Measurements from ENCODE around the gene FSIP1. TPM values are rescaled to one million over a fixed set of nuclear protein-coding genes. Genes with fewer than 3 reads are reported as not detected.

FSIP1 gene
- total RNA-seq, 1 experiment from 2014 or later = 0.61 TPM

DNA sequence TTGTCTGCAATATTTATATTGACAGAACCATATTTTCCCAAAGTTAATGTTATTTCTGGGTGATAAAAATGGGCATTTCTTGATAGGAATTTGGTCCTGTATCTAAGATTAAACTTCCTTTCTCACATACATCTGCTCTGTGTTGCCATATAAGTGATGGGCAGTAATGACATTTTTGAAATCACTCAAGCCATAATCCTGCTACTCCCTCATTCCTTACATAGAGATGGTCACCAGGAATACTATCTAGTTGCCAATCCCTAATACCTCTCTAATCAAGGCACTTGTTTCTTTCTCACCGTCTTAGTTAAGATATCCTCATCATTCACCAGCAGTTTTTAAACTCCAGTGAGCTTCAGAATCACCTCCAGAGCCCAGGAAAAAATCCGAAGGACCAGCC lies 68.4 kb downstream of the FSIP1 start (continued):
- TF ChIP-seq, protein P1, sequence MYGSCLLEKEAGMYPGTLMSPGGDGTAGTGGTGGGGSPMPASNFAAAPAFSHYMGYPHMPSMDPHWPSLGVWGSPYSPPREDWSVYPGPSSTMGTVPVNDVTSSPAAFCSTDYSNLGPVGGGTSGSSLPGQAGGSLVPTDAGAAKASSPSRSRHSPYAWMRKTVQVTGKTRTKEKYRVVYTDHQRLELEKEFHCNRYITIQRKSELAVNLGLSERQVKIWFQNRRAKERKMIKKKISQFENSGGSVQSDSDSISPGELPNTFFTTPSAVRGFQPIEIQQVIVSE (CRISPR knock-in tag; IDR thresholded peaks at IDR 0.05; ENCODE audit: borderline replicate concordance) = no peak

DNA sequence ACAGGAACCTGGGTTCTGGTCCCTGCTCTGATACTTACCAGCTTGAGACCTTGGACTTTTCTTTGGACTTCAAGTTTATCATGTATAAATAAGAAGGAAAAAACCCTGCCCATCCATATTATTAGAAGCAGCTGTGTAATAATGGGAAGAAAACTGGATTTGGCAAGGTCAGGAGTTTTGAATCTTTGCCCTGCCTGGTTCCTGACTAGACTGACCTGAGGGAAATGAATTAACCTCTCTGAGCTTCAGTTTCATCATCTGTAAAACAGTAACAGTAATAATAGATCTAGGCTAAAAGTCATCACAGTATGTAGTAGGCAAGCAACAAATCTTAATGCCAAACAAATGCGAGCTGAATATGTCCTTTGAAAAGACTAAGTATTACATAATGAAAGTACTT lies 68.8 kb downstream of the FSIP1 start:
- ChIA-PET CTCF (interaction anchor here (0.6 to 0.8 kb wide), 2 partner anchors 31 to 375 kb away, joined by 3 read pairs; no protein-coding TSS in a partner anchor), POLR2A (no interaction called here)
- peaks cover 9% of the 10 kb centered on the region; the same call in 1 of the 2 replicates for H3K9me3 Mint-ChIP-seq
- ATAC-seq = no peak
- no peak overlapping the region for H3K4me3 Mint-ChIP-seq
- H3K4me1 Mint-ChIP-seq = 0 out of 2 replicates have a peak, but pooled peaks cover 4% of the 10 kb centered on the region
- no peaks in the 10 kb centered on the region for H3K27me3 Mint-ChIP-seq (ENCODE audit: low read depth)
- H3K27ac Mint-ChIP-seq = no peak overlapping the region
- DNase-seq (ENCODE audit: low spot score) = no peak
- no peaks in the 10 kb centered on the region for H3K36me3 Mint-ChIP-seq
- no peak for TF ChIP-seq FOXK1 (CRISPR knock-in tag; IDR thresholded peaks at IDR 0.05)
- no peak for TF ChIP-seq ZBTB43 (CRISPR knock-in tag; IDR thresholded peaks at IDR 0.05)
- TF ChIP-seq ZNF121 (CRISPR knock-in tag; IDR thresholded peaks at IDR 0.05) = no peak
- no peak for TF ChIP-seq JUN (CRISPR knock-in tag; IDR thresholded peaks at IDR 0.05)
- no peak for TF ChIP-seq GTF2I (CRISPR knock-in tag; conservative IDR thresholded peaks at IDR 0.05)
- TF ChIP-seq, protein P2, sequence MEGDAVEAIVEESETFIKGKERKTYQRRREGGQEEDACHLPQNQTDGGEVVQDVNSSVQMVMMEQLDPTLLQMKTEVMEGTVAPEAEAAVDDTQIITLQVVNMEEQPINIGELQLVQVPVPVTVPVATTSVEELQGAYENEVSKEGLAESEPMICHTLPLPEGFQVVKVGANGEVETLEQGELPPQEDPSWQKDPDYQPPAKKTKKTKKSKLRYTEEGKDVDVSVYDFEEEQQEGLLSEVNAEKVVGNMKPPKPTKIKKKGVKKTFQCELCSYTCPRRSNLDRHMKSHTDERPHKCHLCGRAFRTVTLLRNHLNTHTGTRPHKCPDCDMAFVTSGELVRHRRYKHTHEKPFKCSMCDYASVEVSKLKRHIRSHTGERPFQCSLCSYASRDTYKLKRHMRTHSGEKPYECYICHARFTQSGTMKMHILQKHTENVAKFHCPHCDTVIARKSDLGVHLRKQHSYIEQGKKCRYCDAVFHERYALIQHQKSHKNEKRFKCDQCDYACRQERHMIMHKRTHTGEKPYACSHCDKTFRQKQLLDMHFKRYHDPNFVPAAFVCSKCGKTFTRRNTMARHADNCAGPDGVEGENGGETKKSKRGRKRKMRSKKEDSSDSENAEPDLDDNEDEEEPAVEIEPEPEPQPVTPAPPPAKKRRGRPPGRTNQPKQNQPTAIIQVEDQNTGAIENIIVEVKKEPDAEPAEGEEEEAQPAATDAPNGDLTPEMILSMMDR (IDR thresholded peaks at IDR 0.05) = no peak

- ChIA-PET CTCF (no interaction called here), POLR2A (no interaction called here)
- H3K36me3 Mint-ChIP-seq = no peaks in the 10 kb centered on the region
- ATAC-seq (no peak), DNase-seq (ENCODE audit: low spot score) (no peak)
- TF ChIP-seq HMGA2 (CRISPR knock-in tag; IDR thresholded peaks at IDR 0.05) (no peak), SMAD3 (CRISPR knock-in tag; IDR thresholded peaks at IDR 0.05; ENCODE audit: borderline replicate concordance) (no peak), NFYB (CRISPR knock-in tag; conservative IDR thresholded peaks at IDR 0.05; ENCODE audit: low read depth) (no peak), ZNF219 (CRISPR knock-in tag; IDR thresholded peaks at IDR 0.05; ENCODE audit: borderline replicate concordance) (no peak)
- H3K4me3 Mint-ChIP-seq = no peak overlapping the region
- no peak overlapping the region for H3K27ac Mint-ChIP-seq
- 0 out of 2 replicates have a peak, but pooled peaks cover 2% of the 10 kb centered on the region for H3K4me1 Mint-ChIP-seq
- H3K27me3 Mint-ChIP-seq (ENCODE audit: low read depth) = no peaks in the 10 kb centered on the region
- H3K9me3 Mint-ChIP-seq = peaks cover 9% of the 10 kb centered on the region; the same call in 1 of the 2 replicates
These were observed 72.0 kb downstream of the FSIP1 start for GRCh38 chr15:39710681-39711080.

DNA sequence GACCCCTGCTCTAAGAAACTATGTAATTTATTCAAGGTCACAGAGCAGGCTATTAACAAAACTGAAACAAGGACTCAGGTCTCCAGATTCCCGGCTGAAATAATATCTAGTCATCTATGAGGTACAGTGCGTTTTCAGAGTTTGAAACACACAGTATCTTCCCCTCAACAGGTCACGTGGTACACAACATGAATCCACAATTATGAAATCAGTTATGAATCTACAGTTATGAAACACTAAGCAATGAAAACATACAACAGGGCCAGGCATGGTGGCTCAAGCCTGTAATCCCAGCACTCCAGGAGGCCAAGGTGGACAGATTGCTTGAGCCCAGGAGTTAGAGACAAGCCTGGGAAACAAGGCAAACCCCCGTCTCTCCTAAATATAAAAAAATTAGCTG lies 72.7 kb downstream of the FSIP1 start:
- DNase-seq (ENCODE audit: low spot score) = no peak
- H3K27ac Mint-ChIP-seq = no peak overlapping the region
- ChIA-PET POLR2A (no interaction called here), CTCF (no interaction called here)
- ATAC-seq = no peak
- H3K9me3 Mint-ChIP-seq = peaks cover 9% of the 10 kb centered on the region; the same call in 1 of the 2 replicates
- peaks cover under 1% of the 10 kb centered on the region for H3K4me1 Mint-ChIP-seq
- TF ChIP-seq IRF1 (CRISPR knock-in tag; IDR thresholded peaks at IDR 0.05) (no peak), CBFB (CRISPR knock-in tag; IDR thresholded peaks at IDR 0.05; ENCODE audit: low read depth) (no peak)
- no peaks in the 10 kb centered on the region for H3K36me3 Mint-ChIP-seq
- H3K4me3 Mint-ChIP-seq = no peak overlapping the region
- H3K27me3 Mint-ChIP-seq (ENCODE audit: low read depth) = no peaks in the 10 kb centered on the region

- ChIA-PET CTCF (no interaction called here), POLR2A (no interaction called here)
- Mint-ChIP-seq H3K4me1 (peaks cover 8% of the 10 kb centered on the region), H3K27me3 (ENCODE audit: low read depth) (no peaks in the 10 kb centered on the region), H3K36me3 (no peaks in the 10 kb centered on the region), H3K9me3 (peaks cover 9% of the 10 kb centered on the region; the same call in 1 of the 2 replicates), H3K4me3 (no peak overlapping the region), H3K27ac (no peak overlapping the region)
- ATAC-seq (no peak), DNase-seq (ENCODE audit: low spot score) (no peak)
- TF ChIP-seq ZBTB43 (CRISPR knock-in tag; IDR thresholded peaks at IDR 0.05) (no peak), ZNF396 (CRISPR knock-in tag; IDR thresholded peaks at IDR 0.05; ENCODE audit: borderline replicate concordance) (no peak), FOXJ3 (CRISPR knock-in tag; IDR thresholded peaks at IDR 0.05; ENCODE audit: borderline replicate concordance) (no peak), RELA (CRISPR knock-in tag; IDR thresholded peaks at IDR 0.05; ENCODE audit: borderline replicate concordance) (no peak)
- TF ChIP-seq, protein P3, sequence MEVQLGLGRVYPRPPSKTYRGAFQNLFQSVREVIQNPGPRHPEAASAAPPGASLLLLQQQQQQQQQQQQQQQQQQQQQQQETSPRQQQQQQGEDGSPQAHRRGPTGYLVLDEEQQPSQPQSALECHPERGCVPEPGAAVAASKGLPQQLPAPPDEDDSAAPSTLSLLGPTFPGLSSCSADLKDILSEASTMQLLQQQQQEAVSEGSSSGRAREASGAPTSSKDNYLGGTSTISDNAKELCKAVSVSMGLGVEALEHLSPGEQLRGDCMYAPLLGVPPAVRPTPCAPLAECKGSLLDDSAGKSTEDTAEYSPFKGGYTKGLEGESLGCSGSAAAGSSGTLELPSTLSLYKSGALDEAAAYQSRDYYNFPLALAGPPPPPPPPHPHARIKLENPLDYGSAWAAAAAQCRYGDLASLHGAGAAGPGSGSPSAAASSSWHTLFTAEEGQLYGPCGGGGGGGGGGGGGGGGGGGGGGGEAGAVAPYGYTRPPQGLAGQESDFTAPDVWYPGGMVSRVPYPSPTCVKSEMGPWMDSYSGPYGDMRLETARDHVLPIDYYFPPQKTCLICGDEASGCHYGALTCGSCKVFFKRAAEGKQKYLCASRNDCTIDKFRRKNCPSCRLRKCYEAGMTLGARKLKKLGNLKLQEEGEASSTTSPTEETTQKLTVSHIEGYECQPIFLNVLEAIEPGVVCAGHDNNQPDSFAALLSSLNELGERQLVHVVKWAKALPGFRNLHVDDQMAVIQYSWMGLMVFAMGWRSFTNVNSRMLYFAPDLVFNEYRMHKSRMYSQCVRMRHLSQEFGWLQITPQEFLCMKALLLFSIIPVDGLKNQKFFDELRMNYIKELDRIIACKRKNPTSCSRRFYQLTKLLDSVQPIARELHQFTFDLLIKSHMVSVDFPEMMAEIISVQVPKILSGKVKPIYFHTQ (CRISPR knock-in tag; IDR thresholded peaks at IDR 0.05) = no peak
These were observed 76.4 kb downstream of the FSIP1 start for GRCh38 chr15:39706206-39706605.
